Keratinocyte (primary cell): ENCODE measurements around the gene CDX1.

Experiments
- EZH2 ChIP-seq: IDR thresholded peaks from one replicate; pipeline ENCODE4 v1.6.1; 2012; ENCODE audit warnings: inconsistent platforms, mild to moderate bottlenecking, low read length, moderate library complexity
- TF ChIP-seq, protein P1 (sequence below), 3 experiments: IDR thresholded peaks in 1 of 3; conservative IDR thresholded peaks in 1 of 3; optimal IDR thresholded peaks in 1 of 3; 2 replicates in 2 of 3; 3 replicates in 1 of 3; pipeline versions ENCODE3 to v1.5.1; 2011; ENCODE audit warnings: low read length in 3 of 3, mild to moderate bottlenecking in 3 of 3, moderate library complexity in 2 of 3, control low read depth in 1 of 3, inconsistent platforms in 1 of 3; ENCODE audit not compliant: insufficient read depth in 2 of 3; ENCODE audit errors: extremely low read depth in 1 of 3

DNA sequence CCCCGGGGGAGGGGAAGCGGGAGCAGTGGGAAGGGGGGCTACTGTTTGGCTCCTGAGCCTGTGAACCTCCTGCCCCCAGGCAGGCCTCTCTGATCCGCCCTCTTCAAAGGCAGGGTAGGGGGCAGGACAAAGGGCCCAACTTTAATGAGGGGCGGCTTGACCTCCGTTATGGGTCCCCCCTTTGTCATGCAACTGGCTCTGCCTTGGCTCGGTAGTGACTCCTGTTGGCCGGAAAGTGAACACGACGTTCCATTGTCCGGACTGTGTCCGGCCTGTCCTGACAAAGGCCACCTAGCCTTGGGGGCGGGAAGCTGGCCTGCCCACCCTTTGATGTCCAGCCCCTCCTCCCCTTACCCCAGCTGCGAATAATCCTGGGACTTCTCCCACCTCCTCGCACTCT is 1.3 kb downstream of the CDX1 start:
- TF ChIP-seq, protein P1, sequence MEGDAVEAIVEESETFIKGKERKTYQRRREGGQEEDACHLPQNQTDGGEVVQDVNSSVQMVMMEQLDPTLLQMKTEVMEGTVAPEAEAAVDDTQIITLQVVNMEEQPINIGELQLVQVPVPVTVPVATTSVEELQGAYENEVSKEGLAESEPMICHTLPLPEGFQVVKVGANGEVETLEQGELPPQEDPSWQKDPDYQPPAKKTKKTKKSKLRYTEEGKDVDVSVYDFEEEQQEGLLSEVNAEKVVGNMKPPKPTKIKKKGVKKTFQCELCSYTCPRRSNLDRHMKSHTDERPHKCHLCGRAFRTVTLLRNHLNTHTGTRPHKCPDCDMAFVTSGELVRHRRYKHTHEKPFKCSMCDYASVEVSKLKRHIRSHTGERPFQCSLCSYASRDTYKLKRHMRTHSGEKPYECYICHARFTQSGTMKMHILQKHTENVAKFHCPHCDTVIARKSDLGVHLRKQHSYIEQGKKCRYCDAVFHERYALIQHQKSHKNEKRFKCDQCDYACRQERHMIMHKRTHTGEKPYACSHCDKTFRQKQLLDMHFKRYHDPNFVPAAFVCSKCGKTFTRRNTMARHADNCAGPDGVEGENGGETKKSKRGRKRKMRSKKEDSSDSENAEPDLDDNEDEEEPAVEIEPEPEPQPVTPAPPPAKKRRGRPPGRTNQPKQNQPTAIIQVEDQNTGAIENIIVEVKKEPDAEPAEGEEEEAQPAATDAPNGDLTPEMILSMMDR (optimal IDR thresholded peaks at IDR 0.05 in 1 of 3, IDR thresholded peaks at IDR 0.05 in 1 of 3, conservative IDR thresholded peaks at IDR 0.05 in 1 of 3; ENCODE audit: extremely low read depth in 1 of 3, insufficient read depth in 2 of 3, low read length in 3 of 3) = peak in 2 of 3 experiments; percentile 7 to 13
- TF ChIP-seq EZH2 = no peak
